Kidney (tissue), 14 donors: ENCODE results near the gene SLC12A5. TPM values are rescaled to one million over a fixed set of nuclear protein-coding genes. Genes with fewer than 3 reads are reported as not detected.

Experiments used
- DNase-seq, 5 donors: peaks; one replicate each; pipeline ENCODE4 v3.0.0-alpha.2; 2013 to 2020
- FAIRE-seq: peaks from 2 replicates; lab custom pipeline; 2012; peaks lifted over from hg19 to GRCh38; lab: Jason Lieb, UNC
- H3K27ac ChIP-seq, 2 donors: one replicate each; pipeline ENCODE4 v1.7.0; 2013; ENCODE audit warnings: low read depth in 2 of 2, low read length in 2 of 2, inconsistent platforms in 1 of 2
- H3K27me3 ChIP-seq: one replicate; pipeline ENCODE4 v1.7.1; 2013; ENCODE audit warnings: low read length, inconsistent platforms; ENCODE audit not compliant: control insufficient read depth, insufficient read depth
- H3K36me3 ChIP-seq, 3 donors: one replicate each; pipeline versions ENCODE4 v1.7.0 to v1.7.1; 2013; ENCODE audit warnings: low read length in 3 of 3, control low read depth in 1 of 3, inconsistent platforms in 1 of 3; ENCODE audit not compliant: insufficient read depth in 3 of 3, control insufficient read depth in 2 of 3
- H3K4me1 ChIP-seq, 3 donors: one replicate each; pipeline versions ENCODE4 v1.7.0 to v1.7.1; 2013; ENCODE audit warnings: low read length in 3 of 3, inconsistent platforms in 1 of 3, low read depth in 1 of 3; ENCODE audit not compliant: control insufficient read depth in 2 of 3, insufficient read depth in 2 of 3
- H3K4me3 ChIP-seq, 3 donors: one replicate each; pipeline versions ENCODE4 v1.7.0 to v1.8.1; 2013; ENCODE audit warnings: low read length in 3 of 3, control low read depth in 1 of 3, inconsistent platforms in 1 of 3
- H3K9ac ChIP-seq, 3 donors: one replicate each; pipeline versions ENCODE4 v1.7.0 to v1.7.1; 2013; ENCODE audit warnings: low read length in 3 of 3, control low read depth in 1 of 3, inconsistent platforms in 1 of 3
- H3K9me3 ChIP-seq, 3 donors: one replicate each; pipeline versions ENCODE4 v1.7.0 to v1.7.1; 2013; ENCODE audit warnings: low read length in 3 of 3, control low read depth in 1 of 3, inconsistent platforms in 1 of 3; ENCODE audit not compliant: control insufficient read depth in 2 of 3, insufficient read depth in 1 of 3
- intact Hi-C: fragments of 100-400 bp; cut with DNase I; formaldehyde crosslinking; loops from one replicate; pipeline ENCODE4 v1.11.1; 2022
- polyA plus RNA-seq: library from polyadenylated mRNA; stranded (reverse); fragments of 350-450 nt; fragmentation: Illumina TruSeq; extraction: RNeasy Lipid Tissue Mini Kit (QIAGEN cat#74804); gene quantifications from one replicate; pipeline ENCODE4 v1.2.3, GENCODE V29; 2014; ENCODE audit warnings: low read depth, low replicate concordance; ENCODE audit not compliant: insufficient read depth
- total RNA-seq: library from RNA; stranded (reverse); fragmentation: NEBNext Ultra II Directional; extraction: Animal tissue kit (Norgen Biotek cat#: 25700); gene quantifications from one replicate; pipeline ENCODE4 v1.2.1, GENCODE V29; 2021
- TF ChIP-seq, protein P1 (sequence below): IDR thresholded peaks from 3 replicates; pipeline ENCODE4 v1.5.1; 2012; ENCODE audit warnings: mild to moderate bottlenecking, moderate library complexity, borderline replicate concordance; ENCODE audit not compliant: insufficient read depth; ENCODE audit errors: extremely low read depth
- donor health status: control.
- donor health status: control.
- donor health status: control.
- donor health status: control.
- donor health status: control.
- donor health status: DM: yes; HTN: yes; CAD: no.
- donor health status: Normal renal cell carcinoma (clear cell type).

SLC12A5 gene
- total and polyA plus RNA-seq, 2 donors from 2014 or later, result 2.0 to 2.5 TPM

GRCh38 chr20:46101957-46102356, 72.9 kb downstream of the SLC12A5 start:
- H3K9ac ChIP-seq, result no peak overlapping the region
- no peak overlapping the region for H3K27ac ChIP-seq
- H3K9me3 ChIP-seq, result no peaks in the 10 kb centered on the region
- no peaks in the 10 kb centered on the region for H3K36me3 ChIP-seq
- no peak for FAIRE-seq
- peaks cover 2% of the 10 kb centered on the region for H3K27me3 ChIP-seq
- DNase-seq, result no peak
- H3K4me1 ChIP-seq, result no peaks in the 10 kb centered on the region
- intact Hi-C loops, result no loop called here
- TF ChIP-seq, protein P1, sequence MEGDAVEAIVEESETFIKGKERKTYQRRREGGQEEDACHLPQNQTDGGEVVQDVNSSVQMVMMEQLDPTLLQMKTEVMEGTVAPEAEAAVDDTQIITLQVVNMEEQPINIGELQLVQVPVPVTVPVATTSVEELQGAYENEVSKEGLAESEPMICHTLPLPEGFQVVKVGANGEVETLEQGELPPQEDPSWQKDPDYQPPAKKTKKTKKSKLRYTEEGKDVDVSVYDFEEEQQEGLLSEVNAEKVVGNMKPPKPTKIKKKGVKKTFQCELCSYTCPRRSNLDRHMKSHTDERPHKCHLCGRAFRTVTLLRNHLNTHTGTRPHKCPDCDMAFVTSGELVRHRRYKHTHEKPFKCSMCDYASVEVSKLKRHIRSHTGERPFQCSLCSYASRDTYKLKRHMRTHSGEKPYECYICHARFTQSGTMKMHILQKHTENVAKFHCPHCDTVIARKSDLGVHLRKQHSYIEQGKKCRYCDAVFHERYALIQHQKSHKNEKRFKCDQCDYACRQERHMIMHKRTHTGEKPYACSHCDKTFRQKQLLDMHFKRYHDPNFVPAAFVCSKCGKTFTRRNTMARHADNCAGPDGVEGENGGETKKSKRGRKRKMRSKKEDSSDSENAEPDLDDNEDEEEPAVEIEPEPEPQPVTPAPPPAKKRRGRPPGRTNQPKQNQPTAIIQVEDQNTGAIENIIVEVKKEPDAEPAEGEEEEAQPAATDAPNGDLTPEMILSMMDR, result no peak
- no peak overlapping the region for H3K4me3 ChIP-seq

- no peak overlapping the region for H3K4me3 ChIP-seq
- peaks cover 2% of the 10 kb centered on the region for H3K27me3 ChIP-seq
These were observed 73.9 kb downstream of the SLC12A5 start for GRCh38 chr20:46102940-46103339.

GRCh38 chr20:46104262-46104661, 75.2 kb downstream of the SLC12A5 start:
- no peaks in the 10 kb centered on the region for H3K27me3 ChIP-seq

More at GRCh38 chr20:46102940-46103339, 73.9 kb downstream of the SLC12A5 start:
- H3K9me3 ChIP-seq, result no peaks in the 10 kb centered on the region
- no peak overlapping the region for H3K9ac ChIP-seq
- H3K4me1 ChIP-seq, result no peaks in the 10 kb centered on the region
- no peak for DNase-seq
- no peak for FAIRE-seq
- intact Hi-C loops, result no loop called here
- TF ChIP-seq, protein P1, result no peak
- H3K36me3 ChIP-seq, result no peaks in the 10 kb centered on the region
- H3K27ac ChIP-seq, result no peak overlapping the region

GRCh38 chr20:46107061-46107460, 78.0 kb downstream of the SLC12A5 start:
- TF ChIP-seq, protein P1, result no peak
- H3K36me3 ChIP-seq, result no peaks in the 10 kb centered on the region
- FAIRE-seq, result no peak
- H3K4me1 ChIP-seq, result no peaks in the 10 kb centered on the region
- intact Hi-C loops, result no loop called here
- H3K9me3 ChIP-seq, result no peaks in the 10 kb centered on the region
- H3K27ac ChIP-seq, result no peak overlapping the region
- no peak overlapping the region for H3K9ac ChIP-seq
- no peak for DNase-seq
- H3K4me3 ChIP-seq, result no peak overlapping the region
- H3K27me3 ChIP-seq, result no peaks in the 10 kb centered on the region

More at GRCh38 chr20:46104262-46104661, 75.2 kb downstream of the SLC12A5 start:
- Histone ChIP-seq H3K4me1 (no peaks in the 10 kb centered on the region), H3K9ac (no peak overlapping the region), H3K27ac (no peak overlapping the region), H3K36me3 (no peaks in the 10 kb centered on the region), H3K4me3 (no peak overlapping the region), H3K9me3 (no peaks in the 10 kb centered on the region)
- intact Hi-C loops, result no loop called here
- no peak for DNase-seq
- no peak for FAIRE-seq
- TF ChIP-seq, protein P1, result no peak
